Activated CD4-positive, alpha-beta memory T cell treated with anti-CD3 and anti-CD28 coated beads, Interleukin-2, amount 10 ng/mL, durations not matched to agents 7 days and 5 days (primary cell): ENCODE data around the gene TUBAL3. TPM values are rescaled to one million over a fixed set of nuclear protein-coding genes. Genes with fewer than 3 reads are reported as not detected.

Experiments used
- CTCF ChIA-PET: fragments of 350-600 bp; sonication (Branson Sonifier 250); formaldehyde crosslinking; loops from one replicate; lab custom pipeline; 2021; ENCODE audit warnings: antibody characterized with exemption, inconsistent platforms; lab: Charles Lee
- POLR2A ChIA-PET: fragments of 350-600 bp; sonication (Branson Sonifier 250); formaldehyde crosslinking; loops from one replicate; lab custom pipeline; 2021; ENCODE audit warnings: antibody characterized with exemption; lab: Charles Lee
- DNase-seq: peaks from one replicate; pipeline ENCODE4 v3.0.0-alpha.2; 2020
- H3K27ac Mint-ChIP-seq: one replicate; pipeline ENCODE4 v1.8.0; 2021; ENCODE audit warnings: mild to moderate bottlenecking, mixed read lengths
- H3K27me3 Mint-ChIP-seq: one replicate; pipeline ENCODE4 v1.8.0; 2021; ENCODE audit warnings: mixed read lengths
- H3K36me3 Mint-ChIP-seq: one replicate; pipeline ENCODE4 v1.8.0; 2021; ENCODE audit warnings: low read depth, mixed read lengths
- H3K4me1 Mint-ChIP-seq: one replicate; pipeline ENCODE4 v1.8.0; 2021; ENCODE audit warnings: mixed read lengths
- H3K4me3 Mint-ChIP-seq: one replicate; pipeline ENCODE4 v1.8.0; 2021; ENCODE audit warnings: mild to moderate bottlenecking, mixed read lengths
- H3K9me3 Mint-ChIP-seq: one replicate; pipeline ENCODE4 v1.8.0; 2021; ENCODE audit warnings: mixed read lengths
- total RNA-seq, 2 experiments: library from RNA; stranded (reverse); gene quantifications; one replicate each; pipeline ENCODE4 v1.2.3, GENCODE V29; 2021

Gene TUBAL3
- total RNA-seq, 2 experiments from 2014 or later, result not detected

GRCh38 chr10:5369362-5370158 is 35.1 kb downstream of the TUBAL3 start:
- no peak for DNase-seq
- Mint-ChIP-seq H3K9me3 (peaks cover 16% of the 10 kb centered on the region), H3K36me3 (no peaks in the 10 kb centered on the region), H3K27ac (no peak overlapping the region), H3K27me3 (peaks cover 1% of the 10 kb centered on the region), H3K4me1 (no peaks in the 10 kb centered on the region), H3K4me3 (no peak overlapping the region)
- POLR2A ChIA-PET, result no interaction called here
- CTCF ChIA-PET, result no interaction called here

- no peak overlapping the region for H3K4me3 Mint-ChIP-seq
- POLR2A ChIA-PET, result no interaction called here
These were observed 38.7 kb downstream of the TUBAL3 start for GRCh38 chr10:5365928-5366327.

GRCh38 chr10:5364890-5365338 is 39.7 kb downstream of the TUBAL3 start, which contains the start of gene UCN3:
Gene UCN3, plus strand, starts transcription at chr10:5364966. Its CDS starts 8,755 bp downstream, at chr10:5373721.
- Mint-ChIP-seq H3K4me3 (no peak within 1 kb of the TSS), H3K27me3 (peaks cover 11% of the 10 kb centered on the region), H3K4me1 (no peaks in the 10 kb centered on the region), H3K36me3 (no peaks in the 10 kb centered on the region), H3K9me3 (peaks cover 4% of the 10 kb centered on the region), H3K27ac (no peak within 1 kb of the TSS)
- no peak for DNase-seq
- ChIA-PET POLR2A (no interaction called here), CTCF (no interaction called here)

More at GRCh38 chr10:5365928-5366327, 38.7 kb downstream of the TUBAL3 start:
- Mint-ChIP-seq H3K27me3 (peaks cover 11% of the 10 kb centered on the region), H3K9me3 (peaks cover 11% of the 10 kb centered on the region), H3K36me3 (no peaks in the 10 kb centered on the region), H3K4me1 (no peaks in the 10 kb centered on the region), H3K27ac (no peak overlapping the region)
- DNase-seq, result no peak
- CTCF ChIA-PET, result no interaction called here

- CTCF ChIA-PET, result no interaction called here
- H3K27ac Mint-ChIP-seq, result no peak overlapping the region
- no peak for DNase-seq
- peaks cover 11% of the 10 kb centered on the region for H3K27me3 Mint-ChIP-seq
- H3K36me3 Mint-ChIP-seq, result no peaks in the 10 kb centered on the region
- H3K4me1 Mint-ChIP-seq, result no peaks in the 10 kb centered on the region
- no peaks in the 10 kb centered on the region for H3K9me3 Mint-ChIP-seq
- POLR2A ChIA-PET, result no interaction called here
- no peak overlapping the region for H3K4me3 Mint-ChIP-seq
These were observed 40.3 kb downstream of the TUBAL3 start for GRCh38 chr10:5364374-5364773.

GRCh38 chr10:5362873-5363272 is 41.8 kb downstream of the TUBAL3 start:
- CTCF ChIA-PET, result no interaction called here
- no peaks in the 10 kb centered on the region for H3K36me3 Mint-ChIP-seq
- no peak for DNase-seq
- H3K4me1 Mint-ChIP-seq, result no peaks in the 10 kb centered on the region
- H3K27ac Mint-ChIP-seq, result no peak overlapping the region
- POLR2A ChIA-PET, result no interaction called here
- H3K27me3 Mint-ChIP-seq, result peaks cover 12% of the 10 kb centered on the region
- no peak overlapping the region for H3K4me3 Mint-ChIP-seq
- H3K9me3 Mint-ChIP-seq, result no peaks in the 10 kb centered on the region

- Mint-ChIP-seq H3K36me3 (no peaks in the 10 kb centered on the region), H3K9me3 (no peaks in the 10 kb centered on the region), H3K4me1 (no peaks in the 10 kb centered on the region), H3K27ac (no peak overlapping the region), H3K27me3 (peaks cover 13% of the 10 kb centered on the region), H3K4me3 (no peak overlapping the region)
- ChIA-PET POLR2A (no interaction called here), CTCF (interaction anchor here (0.5 kb wide), 1 partner anchor 514 kb away, joined by 3 read pairs; no protein-coding TSS in a partner anchor)
- DNase-seq, result no peak
These were observed 42.7 kb downstream of the TUBAL3 start for GRCh38 chr10:5361966-5362365.

GRCh38 chr10:5360318-5360915 is 44.2 kb downstream of the TUBAL3 start:
- Mint-ChIP-seq H3K27ac (no peak overlapping the region), H3K9me3 (no peaks in the 10 kb centered on the region), H3K4me3 (no peak overlapping the region), H3K27me3 (peaks cover 13% of the 10 kb centered on the region), H3K36me3 (no peaks in the 10 kb centered on the region), H3K4me1 (peaks cover 5% of the 10 kb centered on the region)
- CTCF ChIA-PET, result interaction anchor here (0.6 kb wide), 1 partner anchor 74 kb away, joined by 3 read pairs; no protein-coding TSS in a partner anchor
- POLR2A ChIA-PET, result no interaction called here
- no peak for DNase-seq

- POLR2A ChIA-PET, result interaction anchor here (0.9 kb wide), 1 partner anchor 64 kb away, joined by 3 read pairs; no protein-coding TSS in a partner anchor
- Mint-ChIP-seq H3K4me3 (no peak overlapping the region), H3K27me3 (peaks cover 3% of the 10 kb centered on the region), H3K4me1 (peaks cover 5% of the 10 kb centered on the region), H3K27ac (no peak overlapping the region), H3K9me3 (no peaks in the 10 kb centered on the region), H3K36me3 (no peaks in the 10 kb centered on the region)
- DNase-seq, result no peak
- CTCF ChIA-PET, result no interaction called here
These were observed 48.3 kb downstream of the TUBAL3 start for GRCh38 chr10:5356302-5356763.

GRCh38 chr10:5355594-5356301 is 48.9 kb downstream of the TUBAL3 start:
- H3K9me3 Mint-ChIP-seq, result no peaks in the 10 kb centered on the region
- no peak for DNase-seq
- ChIA-PET CTCF (no interaction called here), POLR2A (interaction anchor here (0.9 kb wide), 1 partner anchor 64 kb away, joined by 3 read pairs; no protein-coding TSS in a partner anchor)
- no peaks in the 10 kb centered on the region for H3K36me3 Mint-ChIP-seq
- H3K4me3 Mint-ChIP-seq, result no peak overlapping the region
- peaks cover 5% of the 10 kb centered on the region for H3K4me1 Mint-ChIP-seq
- H3K27me3 Mint-ChIP-seq, result peaks cover 3% of the 10 kb centered on the region
- no peak overlapping the region for H3K27ac Mint-ChIP-seq

- Mint-ChIP-seq H3K36me3 (no peaks in the 10 kb centered on the region), H3K4me3 (no peak overlapping the region), H3K27ac (no peak overlapping the region), H3K9me3 (no peaks in the 10 kb centered on the region), H3K27me3 (peaks cover 3% of the 10 kb centered on the region), H3K4me1 (peaks cover 5% of the 10 kb centered on the region)
- no peak for DNase-seq
- CTCF ChIA-PET, result no interaction called here
- POLR2A ChIA-PET, result no interaction called here
These were observed 50.6 kb downstream of the TUBAL3 start for GRCh38 chr10:5354068-5354467.

- Mint-ChIP-seq H3K4me1 (no peaks in the 10 kb centered on the region), H3K27me3 (no peaks in the 10 kb centered on the region), H3K9me3 (no peaks in the 10 kb centered on the region), H3K36me3 (no peaks in the 10 kb centered on the region), H3K27ac (no peak overlapping the region), H3K4me3 (no peak overlapping the region)
- ChIA-PET CTCF (no interaction called here), POLR2A (no interaction called here)
- no peak for DNase-seq
These were observed 55.3 kb downstream of the TUBAL3 start for GRCh38 chr10:5349362-5349761.

GRCh38 chr10:5346881-5347280 is 57.7 kb downstream of the TUBAL3 start:
- ChIA-PET CTCF (no interaction called here), POLR2A (no interaction called here)
- no peak for DNase-seq
- no peak overlapping the region for H3K4me3 Mint-ChIP-seq
- peaks cover 5% of the 10 kb centered on the region for H3K4me1 Mint-ChIP-seq
- H3K36me3 Mint-ChIP-seq, result no peaks in the 10 kb centered on the region
- no peaks in the 10 kb centered on the region for H3K27me3 Mint-ChIP-seq
- H3K9me3 Mint-ChIP-seq, result no peaks in the 10 kb centered on the region
- H3K27ac Mint-ChIP-seq, result no peak overlapping the region

- no peak overlapping the region for H3K4me3 Mint-ChIP-seq
- H3K9me3 Mint-ChIP-seq, result peaks cover under 1% of the 10 kb centered on the region
- H3K27ac Mint-ChIP-seq, result no peak overlapping the region
- no peak for DNase-seq
- CTCF ChIA-PET, result no interaction called here
- H3K36me3 Mint-ChIP-seq, result no peaks in the 10 kb centered on the region
- POLR2A ChIA-PET, result no interaction called here
- H3K27me3 Mint-ChIP-seq, result no peaks in the 10 kb centered on the region
- H3K4me1 Mint-ChIP-seq, result peaks cover 5% of the 10 kb centered on the region
These were observed 59.9 kb downstream of the TUBAL3 start for GRCh38 chr10:5344746-5345145.
